ENCODE measurements around the gene MIXL1.
"Not testable (repeated sequence)": the region's sequence is repeated elsewhere in the genome, so short reads cannot be mapped to it uniquely, and the experiment has no call there.

The MIXL1 gene

GRCh38 chr1:226201029-226201593 is 22.4 kb upstream of the MIXL1 start:
- no peaks in the 10 kb centered on the region for H3K4me1 ChIP-seq (ENCODE audit: control insufficient read depth, insufficient read depth, low read length, poor library complexity, severe bottlenecking)
- no peaks in the 10 kb centered on the region for H3K9me3 ChIP-seq (ENCODE audit: control insufficient read depth, low read length)
- H3K36me3 ChIP-seq (ENCODE audit: control insufficient read depth, insufficient read depth, low read length): no peaks in the 10 kb centered on the region
- H3K4me3 ChIP-seq (ENCODE audit: extremely low read depth, insufficient read depth, low read length, poor library complexity, severe bottlenecking): no peak overlapping the region
- no peak overlapping the region for H3K27ac ChIP-seq (ENCODE audit: low read depth, low read length, severe bottlenecking)
- 75% methylated on average over 4 of the region's 5 CpGs; no CpG with 5 or more reads in 1 of the 2 experiments for WGBS, 2 experiments (ENCODE audit: insufficient coverage in 2 of 2)

GRCh38 chr1:226202246-226202645 is 21.2 kb upstream of the MIXL1 start:
- Histone ChIP-seq H3K4me3 (ENCODE audit: extremely low read depth, insufficient read depth, low read length, poor library complexity, severe bottlenecking) (no peak overlapping the region), H3K36me3 (ENCODE audit: control insufficient read depth, insufficient read depth, low read length) (no peaks in the 10 kb centered on the region), H3K9me3 (ENCODE audit: control insufficient read depth, low read length) (no peaks in the 10 kb centered on the region), H3K4me1 (ENCODE audit: control insufficient read depth, insufficient read depth, low read length, poor library complexity, severe bottlenecking) (no peaks in the 10 kb centered on the region), H3K27ac (ENCODE audit: low read depth, low read length, severe bottlenecking) (no peak overlapping the region)
- 87 to 100% methylated on average over 2 of the region's 3 CpGs for WGBS, 2 experiments (ENCODE audit: insufficient coverage in 2 of 2)

GRCh38 chr1:226202666-226203065 is 20.8 kb upstream of the MIXL1 start:
- H3K27ac ChIP-seq (ENCODE audit: low read depth, low read length, severe bottlenecking); H3K36me3 ChIP-seq (ENCODE audit: control insufficient read depth, insufficient read depth, low read length); H3K4me1 ChIP-seq (ENCODE audit: control insufficient read depth, insufficient read depth, low read length, poor library complexity, severe bottlenecking); H3K9me3 ChIP-seq (ENCODE audit: control insufficient read depth, low read length); H3K4me3 ChIP-seq (ENCODE audit: extremely low read depth, insufficient read depth, low read length, poor library complexity, severe bottlenecking): not testable (repeated sequence)
- WGBS, 2 experiments (ENCODE audit: insufficient coverage in 2 of 2): 90 to 91% methylated on average over 4 to 6 of the region's 6 CpGs

- no CpG with 5 or more reads among the region's 1 CpG for WGBS, 2 experiments (ENCODE audit: insufficient coverage in 2 of 2)
- H3K4me1 ChIP-seq (ENCODE audit: control insufficient read depth, insufficient read depth, low read length, poor library complexity, severe bottlenecking): no peaks in the 10 kb centered on the region
- H3K36me3 ChIP-seq (ENCODE audit: control insufficient read depth, insufficient read depth, low read length): no peaks in the 10 kb centered on the region
- no peak overlapping the region for H3K4me3 ChIP-seq (ENCODE audit: extremely low read depth, insufficient read depth, low read length, poor library complexity, severe bottlenecking)
- H3K27ac ChIP-seq (ENCODE audit: low read depth, low read length, severe bottlenecking): no peak overlapping the region
- H3K9me3 ChIP-seq (ENCODE audit: control insufficient read depth, low read length): no peaks in the 10 kb centered on the region
Measured at GRCh38 chr1:226203240-226203639, 20.2 kb upstream of the MIXL1 start.

GRCh38 chr1:226203655-226204054 is 19.8 kb upstream of the MIXL1 start:
- Histone ChIP-seq H3K4me1 (ENCODE audit: control insufficient read depth, insufficient read depth, low read length, poor library complexity, severe bottlenecking) (no peaks in the 10 kb centered on the region), H3K27ac (ENCODE audit: low read depth, low read length, severe bottlenecking) (no peak overlapping the region), H3K9me3 (ENCODE audit: control insufficient read depth, low read length) (no peaks in the 10 kb centered on the region), H3K36me3 (ENCODE audit: control insufficient read depth, insufficient read depth, low read length) (no peaks in the 10 kb centered on the region), H3K4me3 (ENCODE audit: extremely low read depth, insufficient read depth, low read length, poor library complexity, severe bottlenecking) (no peak overlapping the region)
- 14 to 25% methylated on average over 1 of the region's 4 CpGs for WGBS, 2 experiments (ENCODE audit: insufficient coverage in 2 of 2)

GRCh38 chr1:226204198-226204597 is 19.3 kb upstream of the MIXL1 start:
- no peaks in the 10 kb centered on the region for H3K36me3 ChIP-seq (ENCODE audit: control insufficient read depth, insufficient read depth, low read length)
- H3K9me3 ChIP-seq (ENCODE audit: control insufficient read depth, low read length): no peaks in the 10 kb centered on the region
- no peak overlapping the region for H3K27ac ChIP-seq (ENCODE audit: low read depth, low read length, severe bottlenecking)
- no peak overlapping the region for H3K4me3 ChIP-seq (ENCODE audit: extremely low read depth, insufficient read depth, low read length, poor library complexity, severe bottlenecking)
- no peaks in the 10 kb centered on the region for H3K4me1 ChIP-seq (ENCODE audit: control insufficient read depth, insufficient read depth, low read length, poor library complexity, severe bottlenecking)

GRCh38 chr1:226207048-226207447 is 16.4 kb upstream of the MIXL1 start:
- no peaks in the 10 kb centered on the region for H3K36me3 ChIP-seq (ENCODE audit: control insufficient read depth, insufficient read depth, low read length)
- H3K27ac ChIP-seq (ENCODE audit: low read depth, low read length, severe bottlenecking): no peak overlapping the region
- 80 to 100% methylated on average over 3 to 5 of the region's 5 CpGs for WGBS, 2 experiments (ENCODE audit: insufficient coverage in 2 of 2)
- H3K4me3 ChIP-seq (ENCODE audit: extremely low read depth, insufficient read depth, low read length, poor library complexity, severe bottlenecking): no peak overlapping the region
- no peaks in the 10 kb centered on the region for H3K4me1 ChIP-seq (ENCODE audit: control insufficient read depth, insufficient read depth, low read length, poor library complexity, severe bottlenecking)
- no peaks in the 10 kb centered on the region for H3K9me3 ChIP-seq (ENCODE audit: control insufficient read depth, low read length)

- Histone ChIP-seq H3K9me3 (ENCODE audit: control insufficient read depth, low read length) (no peaks in the 10 kb centered on the region), H3K4me3 (ENCODE audit: extremely low read depth, insufficient read depth, low read length, poor library complexity, severe bottlenecking) (no peak overlapping the region), H3K36me3 (ENCODE audit: control insufficient read depth, insufficient read depth, low read length) (no peaks in the 10 kb centered on the region), H3K4me1 (ENCODE audit: control insufficient read depth, insufficient read depth, low read length, poor library complexity, severe bottlenecking) (no peaks in the 10 kb centered on the region), H3K27ac (ENCODE audit: low read depth, low read length, severe bottlenecking) (no peak overlapping the region)
- WGBS, 2 experiments (ENCODE audit: insufficient coverage in 2 of 2): 94 to 98% methylated on average over 14 to 15 of the region's 17 CpGs
Measured at GRCh38 chr1:226209307-226210059, 14.0 kb upstream of the MIXL1 start.

- WGBS, 2 experiments (ENCODE audit: insufficient coverage in 2 of 2): 15 to 19% methylated on average over 7 of the region's 7 CpGs
- Histone ChIP-seq H3K27ac (ENCODE audit: low read depth, low read length, severe bottlenecking) (no peak overlapping the region), H3K4me1 (ENCODE audit: control insufficient read depth, insufficient read depth, low read length, poor library complexity, severe bottlenecking) (peaks cover 3% of the 10 kb centered on the region), H3K36me3 (ENCODE audit: control insufficient read depth, insufficient read depth, low read length) (no peaks in the 10 kb centered on the region), H3K4me3 (ENCODE audit: extremely low read depth, insufficient read depth, low read length, poor library complexity, severe bottlenecking) (no peak overlapping the region), H3K9me3 (ENCODE audit: control insufficient read depth, low read length) (no peaks in the 10 kb centered on the region)
Measured at GRCh38 chr1:226210571-226211176, 12.8 kb upstream of the MIXL1 start.

- WGBS, 2 experiments (ENCODE audit: insufficient coverage in 2 of 2): 70 to 83% methylated on average over 3 of the region's 5 CpGs
- H3K36me3 ChIP-seq (ENCODE audit: control insufficient read depth, insufficient read depth, low read length): no peaks in the 10 kb centered on the region
- H3K9me3 ChIP-seq (ENCODE audit: control insufficient read depth, low read length): no peaks in the 10 kb centered on the region
- H3K27ac ChIP-seq (ENCODE audit: low read depth, low read length, severe bottlenecking): no peak overlapping the region
- H3K4me3 ChIP-seq (ENCODE audit: extremely low read depth, insufficient read depth, low read length, poor library complexity, severe bottlenecking): no peak overlapping the region
- H3K4me1 ChIP-seq (ENCODE audit: control insufficient read depth, insufficient read depth, low read length, poor library complexity, severe bottlenecking): peaks cover 8% of the 10 kb centered on the region
Measured at GRCh38 chr1:226211181-226211821, 12.2 kb upstream of the MIXL1 start.

Measured in mesodermal cell (in vitro differentiated cells).